Neural cell (in vitro differentiated cells): ENCODE measurements around the gene BTAF1. TPM values are rescaled to one million over a fixed set of nuclear protein-coding genes. Genes with fewer than 3 reads are reported as not detected.

Experiments
- H2AFZ ChIP-seq: fragments of 200-600, 300-800 bp; sonication (generic), shearing (Covaris generic); 2 replicates; pipeline ENCODE4 v1.6.0; 2014; ENCODE audit warnings: low read depth, mild to moderate bottlenecking, antibody characterized with exemption, low read length, moderate library complexity
- H3F3A ChIP-seq: fragments of 200-600 bp; shearing (Covaris generic); 2 replicates; pipeline ENCODE4 v1.6.1; 2016; ENCODE audit warnings: mild to moderate bottlenecking, moderate library complexity, mixed read lengths, antibody characterized with exemption, low read length; ENCODE audit not compliant: insufficient read depth, poor library complexity, severe bottlenecking
- H3K27ac ChIP-seq: fragments of 200-600, 300-800 bp; sonication (generic), shearing (Covaris generic); 2 replicates; pipeline ENCODE4 v1.5.1; 2014; ENCODE audit warnings: mild to moderate bottlenecking, low read length, moderate library complexity
- H3K27me3 ChIP-seq: fragments of 300-800, 200-600 bp; sonication (generic), shearing (Covaris generic); 2 replicates; pipeline ENCODE4 v1.6.0; 2014; ENCODE audit warnings: mild to moderate bottlenecking, low read depth, low read length, moderate library complexity; ENCODE audit not compliant: insufficient read depth
- H3K36me3 ChIP-seq: fragments of 300-800, 200-600 bp; sonication (generic), shearing (Covaris generic); 2 replicates; pipeline ENCODE4 v1.5.1; 2014; ENCODE audit warnings: mild to moderate bottlenecking, antibody characterized with exemption, low read length, moderate library complexity; ENCODE audit not compliant: insufficient read depth
- H3K4me2 ChIP-seq: fragments of 300-800, 200-600 bp; sonication (generic), shearing (Covaris generic); 2 replicates; pipeline ENCODE4 v1.6.0; 2014; ENCODE audit warnings: mild to moderate bottlenecking, low read length
- H3K4me3 ChIP-seq: fragments of 300-800, 200-600 bp; sonication (generic), shearing (Covaris generic); 2 replicates; pipeline ENCODE4 v1.5.1; 2014; ENCODE audit warnings: mild to moderate bottlenecking, low read length, moderate library complexity
- H3K79me2 ChIP-seq: fragments of 200-600 bp; shearing (Covaris generic); replicated peaks from 2 replicates; pipeline ENCODE4 v1.6.0; 2014; ENCODE audit warnings: mild to moderate bottlenecking, low read length, moderate library complexity; ENCODE audit not compliant: insufficient read depth
- H3K9ac ChIP-seq: fragments of 300-800, 200-600 bp; sonication (generic), shearing (Covaris generic); 2 replicates; pipeline ENCODE4 v1.6.1; 2016; ENCODE audit warnings: mild to moderate bottlenecking, low read length, mixed read lengths
- H3K9me2 ChIP-seq: fragments of 200-600 bp; shearing (Covaris generic); 2 replicates; pipeline ENCODE4 v1.6.1; 2016; ENCODE audit warnings: mild to moderate bottlenecking, low read length, mixed read lengths; ENCODE audit not compliant: insufficient read depth
- H3K9me3 ChIP-seq: fragments of 200-600, 300-800 bp; sonication (generic), shearing (Covaris generic); 2 replicates; pipeline ENCODE4 v1.6.1; 2016; ENCODE audit warnings: mild to moderate bottlenecking, mixed run types, low read length, moderate library complexity, mixed read lengths
- H4K20me1 ChIP-seq: fragments of 200-600 bp; shearing (Covaris generic); 2 replicates; pipeline ENCODE4 v1.6.1; 2016; ENCODE audit warnings: mild to moderate bottlenecking, mixed run types; ENCODE audit not compliant: insufficient read depth
- EP300 ChIP-seq: fragments of 450-650 bp; conservative IDR thresholded peaks from 2 replicates; pipeline ENCODE4 v1.6.1; 2014; ENCODE audit warnings: antibody characterized with exemption, mild to moderate bottlenecking, moderate library complexity; ENCODE audit not compliant: poor library complexity, severe bottlenecking
- EZH2 ChIP-seq: fragments of 200-600, 300-800 bp; shearing (Covaris generic), sonication (generic); IDR thresholded peaks from 2 replicates; pipeline ENCODE4 v1.6.1; 2014; ENCODE audit warnings: antibody characterized with exemption, low read length, borderline replicate concordance, mild to moderate bottlenecking; ENCODE audit not compliant: insufficient read depth, poor library complexity, severe bottlenecking
- MXI1 ChIP-seq: fragments of 450-650 bp; conservative IDR thresholded peaks from 2 replicates; pipeline ENCODE4 v1.6.1; 2014; ENCODE audit warnings: antibody characterized with exemption, mild to moderate bottlenecking; ENCODE audit not compliant: poor library complexity, severe bottlenecking
- POLR2AphosphoS5 ChIP-seq: IDR thresholded peaks from 2 replicates; pipeline ENCODE4 v1.6.1; 2012
- RAD21 ChIP-seq: fragments of 450-650 bp; conservative IDR thresholded peaks from 2 replicates; pipeline ENCODE4 v1.6.1; 2014; ENCODE audit warnings: antibody characterized with exemption, mild to moderate bottlenecking, moderate library complexity
- SMC3 ChIP-seq: fragments of 450-650 bp; conservative IDR thresholded peaks from 2 replicates; pipeline ENCODE4 v1.6.1; 2014; ENCODE audit warnings: antibody characterized with exemption, mild to moderate bottlenecking, moderate library complexity; ENCODE audit not compliant: poor library complexity
- TAF1 ChIP-seq: IDR thresholded peaks from 2 replicates; pipeline ENCODE4 v1.6.1; 2012; ENCODE audit warnings: low read depth
- polyA plus RNA-seq: library from polyadenylated mRNA; depleted of rRNA; stranded (reverse); fragments of >200 nt; gene quantifications from 2 replicates; pipeline ENCODE4 v1.2.3, GENCODE V29; 2014
- TF ChIP-seq, protein P1 (sequence below): IDR thresholded peaks from 2 replicates; pipeline ENCODE4 v1.6.1; 2012; ENCODE audit warnings: borderline replicate concordance
- TF ChIP-seq, protein P2 (sequence below): fragments of 450-650 bp; IDR thresholded peaks from 2 replicates; pipeline ENCODE4 v1.5.1; 2014; ENCODE audit warnings: antibody characterized with exemption, mild to moderate bottlenecking, moderate library complexity; ENCODE audit not compliant: poor library complexity, severe bottlenecking

Gene BTAF1
- polyA plus RNA-seq, 1 donor from 2014 or later: 69.4 TPM

DNA sequence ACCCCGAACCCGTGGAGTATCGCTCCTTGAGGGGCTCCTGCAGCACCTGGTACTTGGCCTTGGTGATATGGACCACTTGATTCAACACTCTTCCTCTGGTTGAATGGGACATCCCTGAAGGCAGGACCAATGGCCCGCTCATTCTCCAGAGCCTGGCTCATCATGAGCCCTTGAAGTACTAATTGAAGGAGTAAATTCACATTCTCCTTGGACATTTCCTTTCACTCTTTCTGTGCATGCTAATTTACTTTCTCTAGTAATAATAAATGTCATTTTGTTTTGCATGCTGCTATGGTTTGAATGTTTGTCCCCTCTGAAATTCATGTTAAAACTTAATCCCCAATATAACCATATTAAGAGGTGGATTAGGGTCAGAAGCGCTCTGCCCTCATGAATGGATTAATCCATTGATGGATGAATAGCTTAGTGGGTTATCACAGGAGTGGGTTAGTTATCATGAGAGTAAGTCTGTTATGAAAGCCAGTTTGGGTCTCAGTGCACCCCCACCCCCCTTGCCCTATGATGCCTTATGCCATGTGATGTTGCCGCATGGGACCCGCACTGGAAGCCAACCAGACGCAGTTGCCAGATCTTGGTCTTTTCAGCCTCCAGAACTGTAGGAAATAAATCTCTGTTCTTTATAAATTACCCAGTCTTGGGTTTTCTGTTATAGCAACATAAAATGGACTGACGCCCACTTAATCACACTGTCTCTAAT lies 38.0 kb upstream of the BTAF1 start:
- peak overlapping the region; percentile 85 for H3K27ac ChIP-seq
- no peak overlapping the region for H3K4me3 ChIP-seq
- no peak overlapping the region for H3K4me2 ChIP-seq
- TF ChIP-seq EZH2: no peak
- no peak for TF ChIP-seq SMC3
- TF ChIP-seq POLR2AphosphoS5: no peak
- TF ChIP-seq, protein P1, sequence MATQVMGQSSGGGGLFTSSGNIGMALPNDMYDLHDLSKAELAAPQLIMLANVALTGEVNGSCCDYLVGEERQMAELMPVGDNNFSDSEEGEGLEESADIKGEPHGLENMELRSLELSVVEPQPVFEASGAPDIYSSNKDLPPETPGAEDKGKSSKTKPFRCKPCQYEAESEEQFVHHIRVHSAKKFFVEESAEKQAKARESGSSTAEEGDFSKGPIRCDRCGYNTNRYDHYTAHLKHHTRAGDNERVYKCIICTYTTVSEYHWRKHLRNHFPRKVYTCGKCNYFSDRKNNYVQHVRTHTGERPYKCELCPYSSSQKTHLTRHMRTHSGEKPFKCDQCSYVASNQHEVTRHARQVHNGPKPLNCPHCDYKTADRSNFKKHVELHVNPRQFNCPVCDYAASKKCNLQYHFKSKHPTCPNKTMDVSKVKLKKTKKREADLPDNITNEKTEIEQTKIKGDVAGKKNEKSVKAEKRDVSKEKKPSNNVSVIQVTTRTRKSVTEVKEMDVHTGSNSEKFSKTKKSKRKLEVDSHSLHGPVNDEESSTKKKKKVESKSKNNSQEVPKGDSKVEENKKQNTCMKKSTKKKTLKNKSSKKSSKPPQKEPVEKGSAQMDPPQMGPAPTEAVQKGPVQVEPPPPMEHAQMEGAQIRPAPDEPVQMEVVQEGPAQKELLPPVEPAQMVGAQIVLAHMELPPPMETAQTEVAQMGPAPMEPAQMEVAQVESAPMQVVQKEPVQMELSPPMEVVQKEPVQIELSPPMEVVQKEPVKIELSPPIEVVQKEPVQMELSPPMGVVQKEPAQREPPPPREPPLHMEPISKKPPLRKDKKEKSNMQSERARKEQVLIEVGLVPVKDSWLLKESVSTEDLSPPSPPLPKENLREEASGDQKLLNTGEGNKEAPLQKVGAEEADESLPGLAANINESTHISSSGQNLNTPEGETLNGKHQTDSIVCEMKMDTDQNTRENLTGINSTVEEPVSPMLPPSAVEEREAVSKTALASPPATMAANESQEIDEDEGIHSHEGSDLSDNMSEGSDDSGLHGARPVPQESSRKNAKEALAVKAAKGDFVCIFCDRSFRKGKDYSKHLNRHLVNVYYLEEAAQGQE: no peak
- TF ChIP-seq, protein P2, sequence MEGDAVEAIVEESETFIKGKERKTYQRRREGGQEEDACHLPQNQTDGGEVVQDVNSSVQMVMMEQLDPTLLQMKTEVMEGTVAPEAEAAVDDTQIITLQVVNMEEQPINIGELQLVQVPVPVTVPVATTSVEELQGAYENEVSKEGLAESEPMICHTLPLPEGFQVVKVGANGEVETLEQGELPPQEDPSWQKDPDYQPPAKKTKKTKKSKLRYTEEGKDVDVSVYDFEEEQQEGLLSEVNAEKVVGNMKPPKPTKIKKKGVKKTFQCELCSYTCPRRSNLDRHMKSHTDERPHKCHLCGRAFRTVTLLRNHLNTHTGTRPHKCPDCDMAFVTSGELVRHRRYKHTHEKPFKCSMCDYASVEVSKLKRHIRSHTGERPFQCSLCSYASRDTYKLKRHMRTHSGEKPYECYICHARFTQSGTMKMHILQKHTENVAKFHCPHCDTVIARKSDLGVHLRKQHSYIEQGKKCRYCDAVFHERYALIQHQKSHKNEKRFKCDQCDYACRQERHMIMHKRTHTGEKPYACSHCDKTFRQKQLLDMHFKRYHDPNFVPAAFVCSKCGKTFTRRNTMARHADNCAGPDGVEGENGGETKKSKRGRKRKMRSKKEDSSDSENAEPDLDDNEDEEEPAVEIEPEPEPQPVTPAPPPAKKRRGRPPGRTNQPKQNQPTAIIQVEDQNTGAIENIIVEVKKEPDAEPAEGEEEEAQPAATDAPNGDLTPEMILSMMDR: no peak
- TF ChIP-seq EP300: no peak
- TF ChIP-seq TAF1: no peak
- TF ChIP-seq RAD21: no peak
- TF ChIP-seq MXI1: no peak
- H4K20me1 ChIP-seq: no peaks in the 10 kb centered on the region
- H3F3A ChIP-seq: peaks cover 13% of the 10 kb centered on the region
- H3K36me3 ChIP-seq: no peaks in the 10 kb centered on the region
- no peaks in the 10 kb centered on the region for H3K9me2 ChIP-seq
- no peaks in the 10 kb centered on the region for H3K9me3 ChIP-seq
- no peak overlapping the region for H2AFZ ChIP-seq
- no peaks in the 10 kb centered on the region for H3K27me3 ChIP-seq
- peak overlapping the region; percentile 63 for H3K9ac ChIP-seq
- H3K79me2 ChIP-seq: no peaks in the 10 kb centered on the region

DNA sequence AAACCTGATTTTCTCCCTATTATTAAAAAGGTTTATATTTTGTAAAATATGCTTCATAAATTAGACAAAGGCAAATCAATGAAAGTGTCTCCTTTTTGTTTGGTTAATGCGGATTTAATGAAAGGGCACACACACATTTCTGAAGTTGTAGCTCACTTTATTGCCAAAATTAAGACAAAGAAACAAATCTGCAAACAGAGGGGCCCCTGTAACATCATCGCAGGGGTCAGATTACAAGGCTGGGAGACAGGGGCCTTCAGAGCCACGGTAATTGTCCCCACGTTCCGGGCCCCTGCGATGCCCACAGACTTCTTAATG lies 36.7 kb upstream of the BTAF1 start:
- no peaks in the 10 kb centered on the region for H3K9me3 ChIP-seq
- no peaks in the 10 kb centered on the region for H3K9me2 ChIP-seq
- TF ChIP-seq POLR2AphosphoS5 (no peak), TAF1 (no peak)
- no peaks in the 10 kb centered on the region for H4K20me1 ChIP-seq
- H3K36me3 ChIP-seq: no peaks in the 10 kb centered on the region
- H3K27me3 ChIP-seq: no peaks in the 10 kb centered on the region
- peak overlapping the region; percentile 68 for H3K9ac ChIP-seq
- H3F3A ChIP-seq: peaks cover 13% of the 10 kb centered on the region
- peak overlapping the region; percentile 73 for H2AFZ ChIP-seq
- H3K4me2 ChIP-seq: peak overlapping the region; percentile 98
- peak overlapping the region; percentile 59 for H3K27ac ChIP-seq
- peak overlapping the region; percentile 80 for H3K4me3 ChIP-seq
- H3K79me2 ChIP-seq: no peaks in the 10 kb centered on the region
